NCI-H1930 (cell line): Measurements from ENCODE around the gene ALG12.
"Not testable (repeated sequence)": the region's sequence is repeated elsewhere in the genome, so short reads cannot be mapped to it uniquely, and the experiment has no call there.

Source experiments
- DNase-seq, 2 experiments: peaks; one replicate each; lab custom pipeline; 2025; lab: John Stamatoyannopoulos, UW

Gene ALG12

DNA sequence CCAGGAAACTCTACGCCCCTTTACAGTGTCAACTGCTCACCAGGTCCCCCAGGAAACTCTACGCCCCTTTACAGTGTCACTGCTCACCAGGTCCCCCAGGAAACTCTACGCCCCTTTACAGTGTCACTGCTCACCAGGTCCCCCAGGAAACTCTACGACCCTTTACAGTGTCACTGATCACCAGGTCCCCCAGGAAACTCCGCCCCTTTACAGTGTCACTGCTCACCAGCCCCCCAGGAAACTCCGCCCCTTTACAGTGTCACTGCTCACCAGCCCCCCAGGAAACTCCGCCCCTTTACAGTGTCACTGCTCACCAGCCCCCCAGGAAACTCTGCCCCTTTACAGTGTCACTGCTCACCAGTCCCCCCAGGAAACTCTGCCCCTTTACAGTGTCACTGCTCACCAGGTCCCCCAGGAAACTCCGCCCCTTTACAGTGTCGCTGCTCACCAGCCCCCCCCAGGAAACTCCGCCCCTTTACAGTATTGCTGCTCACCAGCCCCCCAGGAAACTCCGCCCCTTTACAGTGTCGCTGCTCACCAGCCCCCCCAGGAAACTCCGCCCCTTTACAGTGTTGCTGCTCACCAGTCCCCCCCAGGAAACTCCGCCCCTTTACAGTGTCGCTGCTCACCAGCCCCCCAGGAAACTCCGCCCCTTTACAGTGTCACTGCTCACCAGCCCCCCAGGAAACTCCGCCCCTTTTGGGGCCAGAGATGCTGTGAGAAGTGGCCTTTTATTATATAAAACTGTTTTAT is 27.0 kb upstream of the ALG12 start:
- DNase-seq: not testable (repeated sequence)

DNA sequence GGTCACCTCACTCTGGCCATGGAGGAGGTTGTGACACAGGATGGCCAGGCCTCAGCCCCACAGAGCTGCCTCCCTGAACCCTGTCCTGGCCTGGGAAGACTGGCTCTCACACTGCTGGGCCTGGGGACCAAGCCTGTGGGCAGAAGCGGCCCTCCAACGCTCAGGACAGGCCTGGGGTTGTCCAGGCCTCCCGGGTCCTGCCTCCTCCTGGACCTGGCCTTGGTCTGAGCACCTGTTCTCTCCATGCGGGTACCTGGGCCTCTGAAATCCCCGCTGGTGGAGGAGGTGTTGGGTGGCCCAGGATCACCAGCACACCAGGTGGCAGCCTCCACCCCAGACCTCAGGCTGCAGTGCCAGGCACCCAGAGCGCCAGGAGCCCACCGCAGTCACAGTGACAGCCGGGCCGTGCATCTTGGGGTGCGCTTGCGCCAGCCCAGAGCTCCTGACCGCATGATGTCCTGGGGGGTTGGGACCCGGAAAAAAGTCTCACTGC is 26.2 kb upstream of the ALG12 start:
- no peak for DNase-seq

DNA sequence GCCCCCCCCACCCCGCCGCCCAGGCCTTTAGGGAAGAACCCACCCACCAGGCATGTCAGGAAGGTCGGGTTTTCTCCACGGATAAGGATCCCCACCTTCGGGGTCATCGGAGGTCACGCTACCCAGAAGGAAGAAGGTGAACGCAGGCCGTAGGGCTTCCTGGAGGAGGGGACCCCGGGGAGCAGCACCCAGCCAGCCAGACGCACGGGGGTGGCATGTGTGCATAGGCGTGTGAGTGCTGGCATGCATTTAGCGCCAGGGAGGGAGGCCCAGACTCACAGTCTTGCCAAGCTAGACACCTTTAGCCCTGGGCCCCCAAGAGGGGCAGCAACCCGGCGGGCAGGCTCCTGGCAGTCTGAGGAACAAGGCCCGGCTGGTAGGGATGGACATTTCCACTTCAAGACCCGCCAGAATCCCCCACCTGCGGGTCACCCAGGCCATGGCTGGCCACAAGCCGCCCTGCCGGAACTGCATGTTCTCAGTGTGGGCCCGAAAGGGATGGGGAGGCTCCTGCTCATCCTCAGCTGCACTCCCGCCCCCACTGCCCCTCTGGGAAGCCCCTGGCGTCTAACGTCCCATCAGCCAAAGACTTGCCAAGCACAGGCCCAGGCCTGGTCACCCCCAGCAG is 25.6 kb upstream of the ALG12 start:
- DNase-seq: no peak

DNA sequence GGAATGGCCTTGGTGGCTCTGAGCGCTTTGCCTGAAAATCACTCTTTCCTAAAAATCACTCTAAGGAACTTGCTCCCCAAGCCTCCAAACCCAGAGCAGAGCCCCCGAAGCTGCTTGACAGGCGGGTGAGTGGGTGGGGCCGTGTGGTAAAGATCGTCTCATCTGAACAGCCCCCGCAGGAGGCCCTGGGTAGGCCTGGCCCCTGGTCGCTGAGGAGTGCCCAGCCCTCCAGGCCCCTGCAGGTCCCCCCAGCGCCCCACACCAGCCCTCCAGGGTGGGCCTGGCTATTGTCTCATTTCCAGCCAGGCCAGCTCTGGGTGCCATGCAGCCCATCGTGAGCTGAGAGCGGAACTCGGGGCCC is 25.1 kb upstream of the ALG12 start:
- no peak for DNase-seq

DNA sequence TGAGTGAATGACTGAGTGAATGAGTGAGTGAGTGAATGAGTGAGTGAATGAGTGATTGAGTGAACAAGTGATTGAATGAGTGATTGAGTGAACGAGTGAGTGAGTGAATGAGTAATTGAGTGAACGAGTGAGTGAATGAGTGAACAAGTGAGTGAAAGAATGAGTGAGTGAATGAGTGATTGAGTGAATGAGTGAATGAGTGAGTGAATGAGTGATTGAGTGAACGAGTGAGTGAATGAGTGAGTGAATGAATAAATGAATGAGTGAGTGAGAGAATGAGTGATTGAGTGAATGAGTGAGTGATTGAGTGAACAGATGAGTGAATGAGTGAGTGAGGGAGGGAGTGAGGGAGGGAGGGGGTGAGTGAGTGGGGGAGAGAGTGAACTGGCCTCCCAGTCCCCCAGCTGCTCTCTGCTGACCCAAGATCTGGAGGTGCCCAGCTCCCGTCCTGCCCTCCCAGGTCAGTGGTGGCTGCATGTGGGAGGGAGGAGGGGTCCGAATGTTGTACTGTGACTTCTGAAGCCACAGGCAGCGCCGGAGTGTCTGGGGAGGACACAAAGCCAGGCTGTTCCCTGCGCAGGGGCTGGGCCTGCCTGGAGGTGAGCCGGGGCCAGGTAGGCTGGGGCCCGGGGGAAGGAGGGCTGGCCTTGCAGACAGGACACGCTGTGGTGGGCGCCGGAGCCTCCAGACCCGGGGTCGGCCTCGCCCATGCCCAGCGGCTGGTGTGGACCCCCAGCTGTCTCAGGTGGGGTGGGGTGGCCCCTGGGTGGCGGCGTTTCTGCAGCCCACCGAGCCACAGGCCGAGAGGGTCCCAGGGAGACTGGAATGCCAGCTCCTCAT is 24.5 kb upstream of the ALG12 start:
- peak; percentile 21 to 39 for DNase-seq

DNA sequence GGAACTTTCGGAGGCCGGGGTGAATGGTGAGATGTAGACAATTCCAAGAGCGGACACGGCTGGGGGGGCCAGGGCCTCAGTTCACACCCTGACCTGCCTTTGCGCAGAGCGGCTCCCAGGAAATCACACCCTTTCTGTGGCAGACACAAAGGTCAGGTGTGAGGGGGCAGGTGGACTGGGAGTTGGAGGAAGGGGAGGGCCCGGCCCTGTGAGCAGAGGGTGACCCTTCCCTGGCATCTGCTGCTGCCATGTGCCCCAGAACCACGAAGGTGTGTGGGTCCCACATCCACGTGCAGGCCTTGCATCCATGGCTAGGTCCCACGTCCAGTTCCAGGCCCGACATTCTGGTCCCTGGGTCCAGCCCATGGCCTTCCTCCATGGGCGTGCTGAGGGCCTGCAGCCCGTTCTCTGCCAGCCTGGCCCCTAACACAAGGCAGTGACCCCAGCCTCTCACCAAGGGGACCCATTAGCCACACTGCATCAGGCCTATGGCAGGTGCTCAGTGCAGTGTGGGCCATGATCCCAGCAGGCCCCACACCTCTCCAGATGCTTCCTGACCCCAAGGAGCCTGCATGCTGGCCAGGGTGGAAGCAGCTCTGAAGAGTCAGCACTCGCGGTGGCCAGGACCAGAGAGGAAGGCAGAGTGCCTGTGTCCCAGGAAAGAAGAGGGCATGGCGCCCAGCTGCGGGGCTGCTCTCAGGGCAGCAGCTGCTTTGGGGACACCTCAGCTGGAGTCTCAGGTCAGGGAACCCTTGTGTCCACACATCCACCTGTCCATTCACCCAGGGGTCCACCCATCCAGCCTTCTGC is 23.5 kb upstream of the ALG12 start:
- DNase-seq: no peak

DNA sequence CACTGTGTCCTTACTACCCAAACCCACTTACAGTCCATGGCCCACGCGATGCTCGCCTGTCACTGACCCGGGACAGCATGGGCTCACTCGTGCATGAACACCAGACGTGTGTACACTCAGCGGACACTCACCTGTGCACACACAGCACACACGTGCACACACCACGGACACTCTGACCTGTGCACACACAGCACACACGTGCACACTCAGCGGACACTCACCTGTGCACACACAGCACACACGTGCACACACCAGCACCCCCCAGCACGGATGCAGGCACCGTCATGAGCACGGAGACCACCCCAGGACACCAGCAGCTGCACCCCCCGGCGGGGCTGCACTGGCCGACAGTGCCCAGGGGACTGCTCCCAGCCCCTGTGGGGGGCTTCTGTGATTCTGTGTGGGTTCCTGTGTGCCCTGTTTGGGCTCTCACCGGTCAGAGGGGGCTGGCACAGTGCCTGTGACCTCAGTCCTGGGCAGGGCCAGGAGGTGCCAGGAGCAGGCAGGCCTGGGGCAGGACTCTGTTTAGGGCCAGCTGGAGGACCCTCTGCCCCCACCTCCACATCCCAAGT is 20.4 kb upstream of the ALG12 start:
- DNase-seq: no peak

DNA sequence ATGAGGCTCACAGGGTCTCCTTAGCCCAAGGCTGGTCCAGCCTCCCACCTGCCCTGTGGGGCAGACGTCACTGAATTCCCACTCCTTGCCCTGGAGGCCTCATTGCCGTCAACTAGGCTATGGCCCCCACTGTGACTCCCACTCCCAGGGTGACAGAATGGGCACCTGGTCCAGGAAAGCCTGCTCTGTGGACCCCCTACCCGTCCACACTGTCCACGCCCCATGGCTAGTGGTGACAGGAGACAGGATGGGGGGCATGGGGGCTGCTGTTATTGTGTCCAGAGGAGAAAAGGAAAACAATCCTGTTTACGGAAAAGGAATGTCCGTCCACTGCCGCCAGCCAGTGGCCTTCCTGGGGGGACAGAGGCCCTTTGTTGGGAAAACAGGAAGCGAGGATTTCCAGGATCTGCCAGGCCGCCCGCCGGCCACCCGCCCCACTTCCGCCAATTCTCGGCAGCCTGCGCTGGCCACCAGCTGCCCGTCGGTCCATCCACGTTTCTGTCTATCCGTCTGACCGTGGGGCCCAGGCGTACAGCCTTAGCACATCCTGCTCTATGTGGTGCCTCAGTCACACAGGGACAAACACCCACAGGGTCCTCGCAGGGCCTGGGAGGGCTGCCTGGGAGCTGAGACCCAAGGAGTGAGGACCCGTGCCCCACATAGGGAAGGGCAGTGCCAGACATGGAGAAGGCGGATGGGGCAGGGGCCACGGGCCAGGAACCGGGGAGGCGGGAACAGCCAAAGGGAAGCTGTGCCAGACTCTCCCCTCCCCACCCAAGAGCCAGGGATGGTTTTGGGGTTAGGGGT is 19.7 kb upstream of the ALG12 start:
- no peak for DNase-seq

DNA sequence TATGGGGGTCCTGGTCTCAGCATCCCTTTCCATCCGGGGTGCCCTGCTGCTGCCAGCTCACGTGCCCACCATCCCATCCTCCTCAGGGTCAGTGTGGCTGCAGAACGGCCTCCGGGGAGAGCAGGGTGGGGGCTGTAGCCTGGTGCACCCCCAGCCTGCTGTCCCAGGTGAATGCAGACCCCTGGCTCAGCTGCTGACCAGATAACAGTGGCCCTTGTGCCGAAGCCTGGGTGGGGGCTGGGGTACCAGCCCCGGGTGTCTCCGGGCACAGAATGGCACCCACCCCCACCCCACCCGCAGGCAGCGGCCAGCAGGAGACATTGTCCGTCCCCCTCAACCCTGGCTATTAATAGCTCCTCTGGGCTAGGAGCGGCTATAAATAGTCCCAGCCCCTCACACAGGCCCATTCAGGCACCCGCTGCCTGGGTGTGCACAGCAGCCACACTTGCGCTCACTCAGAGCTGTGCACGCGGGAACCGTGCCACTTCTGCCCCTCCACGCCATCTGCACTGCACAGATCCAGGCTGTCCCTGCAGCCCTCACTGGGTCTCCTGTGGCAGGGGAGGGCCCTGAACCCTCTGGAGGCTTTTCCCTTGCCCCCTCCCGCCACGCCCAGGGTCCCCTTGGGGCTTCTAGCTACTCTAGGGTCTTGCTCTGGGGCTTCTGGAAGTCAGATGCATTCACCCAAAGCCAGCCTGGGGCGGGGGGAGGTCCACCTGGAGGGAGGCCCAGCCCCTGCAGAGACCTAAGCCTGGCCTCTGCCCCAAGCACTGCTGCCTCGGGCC is 18.9 kb upstream of the ALG12 start:
- DNase-seq: no peak

DNA sequence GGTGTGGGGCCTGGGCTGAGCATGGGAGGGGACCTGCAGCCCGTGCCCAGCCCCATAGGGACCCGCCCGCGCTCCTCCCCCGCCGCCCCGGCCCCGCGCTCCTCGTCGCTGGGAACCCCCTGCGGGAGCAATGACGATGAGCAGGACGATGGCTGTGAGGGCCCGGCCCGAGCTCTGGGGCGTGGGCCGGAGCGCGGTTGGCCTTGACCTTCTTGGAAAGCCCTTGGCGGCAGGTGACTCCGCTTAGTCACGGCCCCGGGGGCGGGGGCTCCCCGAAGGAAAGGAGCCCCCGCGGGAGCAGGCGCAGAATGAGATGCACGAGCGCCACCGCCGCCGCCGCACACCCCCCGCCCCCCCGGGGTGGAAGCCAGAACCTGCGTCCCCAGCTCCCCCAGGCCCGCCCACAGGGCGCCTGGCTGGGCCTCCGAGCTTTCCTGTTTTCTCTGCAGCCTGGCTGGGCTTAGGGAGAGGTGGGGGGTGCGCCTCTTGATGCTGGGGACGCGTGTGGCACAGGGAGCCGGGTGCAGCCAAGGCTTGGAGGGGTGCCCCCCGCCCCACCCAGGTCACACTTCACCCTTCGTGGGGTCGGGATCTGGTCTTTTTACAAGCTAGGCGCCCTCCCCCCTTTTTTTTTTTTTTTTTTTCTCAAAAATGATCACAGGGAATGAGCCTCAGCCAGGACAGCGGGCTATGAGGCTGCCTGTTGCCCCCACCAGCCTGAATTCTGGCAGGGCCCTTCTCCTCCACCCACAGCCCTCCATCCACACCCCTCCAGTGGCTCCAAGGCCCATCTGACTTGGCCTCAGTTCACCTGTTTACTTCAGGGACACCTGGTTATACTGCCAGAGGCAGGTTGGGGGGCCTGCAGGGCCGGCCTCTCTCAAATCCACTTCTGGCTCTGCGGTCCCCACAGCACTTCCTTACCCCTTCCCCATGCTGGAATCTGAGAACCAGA is 18.1 kb upstream of the ALG12 start:
- DNase-seq: peak; percentile 29 to 57

DNA sequence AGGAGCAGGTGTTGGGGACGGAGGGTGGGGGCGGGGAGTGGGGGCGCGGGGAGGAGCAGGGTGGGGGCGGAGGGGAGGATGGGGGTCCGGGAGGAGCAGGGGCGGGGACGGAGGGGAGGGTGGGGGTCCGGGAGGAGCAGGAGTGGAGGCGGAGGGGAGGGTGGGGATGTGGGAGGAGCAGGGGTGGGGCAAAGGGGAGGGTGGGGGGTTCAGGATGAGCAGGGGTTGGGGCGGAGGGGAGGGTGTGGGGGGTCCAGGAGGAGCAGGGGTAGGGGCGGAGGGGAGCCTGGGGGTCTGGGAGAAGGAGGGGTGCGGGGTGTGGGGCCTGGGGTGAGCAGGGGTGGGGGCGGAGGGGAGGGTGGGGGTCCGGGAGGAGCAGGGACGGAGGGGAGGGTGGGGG is 17.3 kb upstream of the ALG12 start:
- no peak for DNase-seq

DNA sequence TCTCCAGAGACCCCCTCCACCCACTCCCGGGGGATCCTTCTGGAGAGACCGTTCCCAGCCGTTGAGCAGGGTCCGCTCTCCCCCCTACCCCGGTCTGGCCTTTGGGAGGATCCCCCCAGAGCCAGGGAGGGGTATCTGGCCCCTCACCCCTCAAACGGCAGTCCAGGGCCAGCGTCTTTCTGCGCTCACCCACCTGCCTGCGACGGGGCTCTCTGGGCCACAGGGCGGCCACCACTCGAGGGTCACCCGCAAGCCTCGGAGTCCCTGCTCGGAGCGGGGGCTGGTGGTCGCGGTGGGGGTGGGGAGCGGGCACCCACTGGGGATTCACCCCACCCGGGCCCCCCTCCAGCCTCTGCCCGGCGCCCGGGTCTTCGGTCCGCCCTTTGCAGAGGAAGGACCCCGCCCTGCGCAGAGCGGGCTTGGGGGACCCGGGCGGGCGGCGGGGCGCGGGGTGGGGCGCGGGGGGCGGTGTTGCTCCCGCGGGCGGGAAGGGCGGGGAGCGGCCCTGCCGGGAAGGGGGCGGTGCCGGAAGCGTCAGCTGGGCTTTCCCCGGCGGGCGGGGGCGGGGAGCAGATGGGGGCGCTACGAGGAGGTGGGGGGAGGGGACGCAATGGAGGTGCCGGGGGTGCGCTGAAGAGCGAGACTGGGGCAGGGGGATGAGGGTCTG is 16.8 kb upstream of the ALG12 start:
- DNase-seq: no peak

DNA sequence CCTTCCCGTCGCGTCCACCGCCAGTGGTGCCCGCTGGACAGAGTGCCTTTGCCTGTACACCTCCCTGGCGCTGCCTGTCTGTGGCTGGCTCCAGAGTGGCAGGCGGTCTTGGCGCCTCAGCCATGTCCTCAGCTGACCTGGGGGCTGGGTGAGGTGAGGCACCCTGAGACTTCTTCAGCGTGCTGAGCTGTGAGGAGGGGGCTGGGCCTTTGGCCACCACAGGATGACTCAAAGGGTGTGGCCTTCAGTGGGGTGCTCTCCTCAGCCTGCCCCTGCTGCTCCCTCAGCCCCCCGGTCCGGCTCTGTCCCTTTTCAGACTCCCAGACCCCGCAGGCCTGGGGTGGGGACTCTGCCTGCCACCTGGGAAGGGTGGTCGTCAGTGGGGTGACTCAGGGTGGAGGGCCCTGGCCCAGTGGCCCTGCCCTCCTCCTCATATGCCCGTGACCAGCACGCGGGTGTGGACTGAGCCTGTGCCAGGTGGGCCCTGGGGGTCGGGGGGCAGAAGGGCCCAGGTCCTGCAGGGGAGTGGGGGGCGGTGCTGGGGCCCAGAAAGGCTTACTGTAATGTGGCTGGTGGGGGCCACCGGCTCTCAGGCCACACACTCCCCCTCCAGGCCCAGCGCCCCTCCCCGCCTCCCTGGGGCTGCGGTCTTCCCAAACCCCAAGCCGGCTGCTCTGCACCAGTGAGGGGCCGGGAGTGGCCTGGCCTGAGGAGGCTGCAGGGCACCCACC is 16.1 kb upstream of the ALG12 start:
- no peak for DNase-seq

DNA sequence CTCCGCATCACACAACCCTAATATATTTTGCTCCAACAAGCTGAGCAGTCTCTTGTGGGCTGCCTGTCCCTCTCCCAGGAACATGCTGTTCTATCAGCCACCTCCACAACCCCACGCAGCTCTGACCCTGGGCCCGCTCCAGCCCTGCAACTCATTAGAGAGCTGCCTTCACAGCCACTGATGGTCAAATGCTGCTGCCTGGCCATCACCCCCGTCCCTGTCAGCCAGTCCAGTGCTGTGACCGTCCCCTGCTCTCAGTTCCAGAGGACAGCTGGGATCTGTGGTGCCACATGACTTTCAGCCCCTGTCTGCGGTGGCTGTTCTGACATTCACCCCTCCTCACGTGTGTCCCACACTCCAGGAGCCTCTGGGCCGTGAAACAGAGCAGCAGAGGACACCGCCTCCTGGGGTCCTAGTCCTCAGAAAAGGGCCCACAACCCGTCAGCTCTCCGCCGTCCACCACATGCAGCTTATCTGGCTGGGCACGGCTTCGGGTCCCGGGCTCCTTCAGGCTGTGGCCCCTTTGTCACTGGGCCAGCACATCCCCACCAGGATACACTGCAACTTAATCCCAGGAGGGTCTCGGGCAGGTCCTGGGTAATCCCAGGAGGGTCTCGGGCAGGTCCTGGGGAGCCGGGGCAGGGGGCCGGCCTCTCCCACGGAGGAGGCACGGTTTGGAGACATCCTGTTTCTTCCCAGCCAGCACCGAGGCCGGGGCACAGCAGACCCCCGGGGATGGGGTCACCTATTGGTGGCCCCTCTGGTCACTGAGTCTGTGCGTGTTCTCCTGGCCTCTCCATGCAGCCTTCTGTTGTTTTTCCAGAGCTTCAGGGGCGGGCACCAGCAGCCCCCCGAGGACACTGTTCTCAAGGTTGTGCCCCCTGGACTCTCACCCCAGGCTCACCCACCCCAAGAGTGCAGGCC is 15.3 kb upstream of the ALG12 start:
- DNase-seq: no peak

DNA sequence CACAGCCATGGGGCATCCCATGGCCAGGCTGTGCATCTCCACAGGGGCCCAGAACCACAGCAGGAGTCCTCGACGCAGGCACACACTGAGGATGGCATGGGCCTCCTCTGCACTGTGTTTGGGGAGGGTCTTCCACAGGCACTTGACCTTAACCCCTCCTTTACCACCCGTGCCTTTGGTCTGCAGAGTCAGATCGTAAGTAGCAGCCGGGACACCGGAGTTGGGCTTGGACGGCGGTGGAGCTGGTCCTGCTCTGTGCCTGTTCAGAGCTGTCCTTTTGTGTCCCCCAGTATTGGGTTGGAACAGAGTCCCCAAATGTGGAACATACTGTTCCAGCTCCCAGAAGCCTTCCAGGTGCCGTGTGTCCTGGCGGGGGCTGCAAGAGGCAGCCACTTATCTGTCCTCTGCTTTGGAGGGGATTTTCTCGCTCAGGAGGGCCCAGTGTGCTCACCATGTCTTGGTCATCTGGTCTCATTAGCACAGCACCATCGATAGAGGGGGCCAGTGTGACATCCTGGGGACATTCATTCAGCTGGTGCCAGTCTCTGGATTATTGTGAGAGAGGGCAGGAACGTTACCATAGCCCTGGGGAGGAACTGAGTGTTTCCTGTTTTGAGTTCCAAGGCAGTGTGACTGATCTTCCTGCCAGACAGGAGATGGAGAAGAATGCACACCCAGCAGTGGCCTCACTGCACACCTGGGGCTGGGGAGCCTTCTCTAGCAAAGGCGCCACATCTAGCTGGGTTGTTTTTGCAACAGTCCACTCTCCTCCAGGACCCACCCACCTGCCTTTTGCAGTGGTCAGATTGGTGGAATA is 12.6 kb upstream of the ALG12 start:
- peak in 1 of 2 experiments; percentile 37 for DNase-seq
